ENCODE measurements around the gene HIC1.

GRCh38 chr17:2107050-2107449, 52.1 kb downstream of the HIC1 start:
- TF ChIP-seq, protein P1, sequence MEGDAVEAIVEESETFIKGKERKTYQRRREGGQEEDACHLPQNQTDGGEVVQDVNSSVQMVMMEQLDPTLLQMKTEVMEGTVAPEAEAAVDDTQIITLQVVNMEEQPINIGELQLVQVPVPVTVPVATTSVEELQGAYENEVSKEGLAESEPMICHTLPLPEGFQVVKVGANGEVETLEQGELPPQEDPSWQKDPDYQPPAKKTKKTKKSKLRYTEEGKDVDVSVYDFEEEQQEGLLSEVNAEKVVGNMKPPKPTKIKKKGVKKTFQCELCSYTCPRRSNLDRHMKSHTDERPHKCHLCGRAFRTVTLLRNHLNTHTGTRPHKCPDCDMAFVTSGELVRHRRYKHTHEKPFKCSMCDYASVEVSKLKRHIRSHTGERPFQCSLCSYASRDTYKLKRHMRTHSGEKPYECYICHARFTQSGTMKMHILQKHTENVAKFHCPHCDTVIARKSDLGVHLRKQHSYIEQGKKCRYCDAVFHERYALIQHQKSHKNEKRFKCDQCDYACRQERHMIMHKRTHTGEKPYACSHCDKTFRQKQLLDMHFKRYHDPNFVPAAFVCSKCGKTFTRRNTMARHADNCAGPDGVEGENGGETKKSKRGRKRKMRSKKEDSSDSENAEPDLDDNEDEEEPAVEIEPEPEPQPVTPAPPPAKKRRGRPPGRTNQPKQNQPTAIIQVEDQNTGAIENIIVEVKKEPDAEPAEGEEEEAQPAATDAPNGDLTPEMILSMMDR (conservative IDR thresholded peaks at IDR 0.05) = no peak
- TF ChIP-seq ZFX (IDR thresholded peaks at IDR 0.05) = no peak
